GM21390 (cell line): ENCODE measurements around the gene DHX57.

Source experiments
- ATAC-seq: cut with Tn5 transposase; IDR thresholded peaks from one replicate; pipeline ENCODE4 v1.9.1; 2021; ENCODE audit not compliant: unreplicated experiment

The DHX57 gene, protein sequence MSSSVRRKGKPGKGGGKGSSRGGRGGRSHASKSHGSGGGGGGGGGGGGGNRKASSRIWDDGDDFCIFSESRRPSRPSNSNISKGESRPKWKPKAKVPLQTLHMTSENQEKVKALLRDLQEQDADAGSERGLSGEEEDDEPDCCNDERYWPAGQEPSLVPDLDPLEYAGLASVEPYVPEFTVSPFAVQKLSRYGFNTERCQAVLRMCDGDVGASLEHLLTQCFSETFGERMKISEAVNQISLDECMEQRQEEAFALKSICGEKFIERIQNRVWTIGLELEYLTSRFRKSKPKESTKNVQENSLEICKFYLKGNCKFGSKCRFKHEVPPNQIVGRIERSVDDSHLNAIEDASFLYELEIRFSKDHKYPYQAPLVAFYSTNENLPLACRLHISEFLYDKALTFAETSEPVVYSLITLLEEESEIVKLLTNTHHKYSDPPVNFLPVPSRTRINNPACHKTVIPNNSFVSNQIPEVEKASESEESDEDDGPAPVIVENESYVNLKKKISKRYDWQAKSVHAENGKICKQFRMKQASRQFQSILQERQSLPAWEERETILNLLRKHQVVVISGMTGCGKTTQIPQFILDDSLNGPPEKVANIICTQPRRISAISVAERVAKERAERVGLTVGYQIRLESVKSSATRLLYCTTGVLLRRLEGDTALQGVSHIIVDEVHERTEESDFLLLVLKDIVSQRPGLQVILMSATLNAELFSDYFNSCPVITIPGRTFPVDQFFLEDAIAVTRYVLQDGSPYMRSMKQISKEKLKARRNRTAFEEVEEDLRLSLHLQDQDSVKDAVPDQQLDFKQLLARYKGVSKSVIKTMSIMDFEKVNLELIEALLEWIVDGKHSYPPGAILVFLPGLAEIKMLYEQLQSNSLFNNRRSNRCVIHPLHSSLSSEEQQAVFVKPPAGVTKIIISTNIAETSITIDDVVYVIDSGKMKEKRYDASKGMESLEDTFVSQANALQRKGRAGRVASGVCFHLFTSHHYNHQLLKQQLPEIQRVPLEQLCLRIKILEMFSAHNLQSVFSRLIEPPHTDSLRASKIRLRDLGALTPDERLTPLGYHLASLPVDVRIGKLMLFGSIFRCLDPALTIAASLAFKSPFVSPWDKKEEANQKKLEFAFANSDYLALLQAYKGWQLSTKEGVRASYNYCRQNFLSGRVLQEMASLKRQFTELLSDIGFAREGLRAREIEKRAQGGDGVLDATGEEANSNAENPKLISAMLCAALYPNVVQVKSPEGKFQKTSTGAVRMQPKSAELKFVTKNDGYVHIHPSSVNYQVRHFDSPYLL (N-terminal part only)

DNA sequence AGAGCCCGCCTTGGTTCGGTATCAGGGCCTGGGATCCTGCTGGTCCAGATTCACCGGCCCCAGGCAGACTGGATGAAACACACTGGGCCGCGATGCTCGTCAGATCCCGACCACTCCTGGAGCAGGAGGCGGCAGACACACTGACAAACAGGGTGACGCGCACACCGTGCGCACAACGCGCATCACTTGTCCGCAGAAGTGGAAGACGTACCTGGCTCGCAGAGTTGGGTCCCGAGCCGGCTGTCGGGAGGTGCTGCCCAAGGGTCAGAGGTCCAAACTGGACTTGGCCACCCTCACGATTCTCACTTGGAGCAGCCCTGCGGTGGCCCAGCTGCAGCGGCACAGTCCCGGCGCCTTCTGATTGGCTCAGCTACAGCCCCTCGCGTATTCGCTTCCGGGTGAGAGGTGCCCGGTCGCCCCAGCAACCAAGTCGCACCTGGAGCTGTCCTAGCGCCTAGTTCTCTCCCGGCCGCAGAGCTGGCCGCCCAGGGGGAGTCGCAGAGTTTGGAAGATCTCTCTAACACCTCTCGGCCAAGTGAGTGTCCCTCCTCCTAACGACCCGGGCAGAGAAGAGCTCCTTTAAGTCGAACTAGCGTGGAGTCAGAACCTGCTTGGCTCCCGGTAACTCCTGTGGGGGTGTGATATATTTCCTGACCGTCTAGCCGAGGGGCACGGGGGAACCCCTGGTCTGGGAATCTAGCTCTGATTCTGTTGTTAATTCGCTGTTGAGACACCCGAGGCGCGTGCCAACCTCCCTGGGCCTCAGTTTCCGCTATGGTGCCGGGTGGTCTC lies at the start of gene DHX57, which contains the start of gene MORN2:
DHX57 (minus strand) TSS at position 359 of the 792 bp plus-strand sequence. CDS start 7,529 bp downstream, outside the sequence.
MORN2 (plus strand) TSS at position 401 of the 792 bp plus-strand sequence.
- ATAC-seq, result peak; percentile 100

DNA sequence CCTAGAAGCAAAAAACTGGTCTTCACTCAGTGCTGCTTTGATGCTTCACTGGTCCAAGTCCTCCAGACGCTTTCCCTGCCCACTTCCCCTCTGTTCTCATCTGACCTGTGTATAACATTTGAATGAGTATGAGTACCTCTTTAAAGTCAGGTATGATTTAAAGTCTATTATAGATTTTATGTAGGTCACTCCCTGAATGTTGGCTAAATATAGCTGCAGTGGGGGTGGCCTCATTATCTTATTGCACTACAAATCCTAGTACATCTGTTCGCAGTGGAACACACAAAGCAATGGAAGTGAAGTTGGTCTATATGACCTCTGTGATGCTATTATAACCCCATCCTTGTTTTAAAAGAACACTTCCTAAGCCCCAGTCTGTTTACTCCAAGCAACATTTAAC lies 47.2 kb upstream of the DHX57 start:
- ATAC-seq, result no peak

DNA sequence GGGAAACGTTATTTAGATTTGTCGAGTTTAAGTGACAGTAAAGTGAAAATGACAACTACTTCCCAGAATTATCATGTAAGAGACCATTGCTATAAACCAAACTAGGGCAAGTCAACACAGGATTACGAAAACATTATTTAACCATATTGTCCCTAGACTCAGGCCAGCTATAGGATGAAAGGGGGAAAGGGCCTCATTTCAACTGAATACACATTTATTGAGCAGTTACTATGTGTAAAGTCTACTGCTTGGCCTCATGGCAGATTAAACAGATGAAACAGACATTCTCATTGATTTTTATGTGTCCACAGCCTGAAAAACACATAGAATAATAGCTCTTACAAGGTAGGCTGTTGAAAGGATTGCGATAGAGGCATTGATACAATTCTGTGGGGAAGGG lies 46.7 kb upstream of the DHX57 start:
- ATAC-seq, result no peak

DNA sequence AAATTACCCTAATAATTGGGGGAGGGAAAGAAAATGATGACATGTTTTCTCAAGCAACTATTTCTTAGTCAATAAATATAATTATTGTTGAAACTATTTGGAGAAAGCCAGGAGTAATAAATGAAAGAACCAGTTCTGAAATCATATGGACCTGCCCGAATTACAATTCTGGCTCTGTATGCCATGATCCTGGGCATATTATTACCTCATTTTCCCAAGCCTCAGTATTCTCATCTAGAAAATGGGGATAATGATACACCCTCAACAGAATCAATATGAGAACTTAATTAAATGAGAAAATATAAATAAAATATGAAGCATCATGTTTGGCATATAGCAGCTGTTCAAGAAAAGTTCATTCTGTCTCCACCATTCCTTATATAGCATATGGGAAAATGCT lies 36.9 kb upstream of the DHX57 start:
- no peak for ATAC-seq

DNA sequence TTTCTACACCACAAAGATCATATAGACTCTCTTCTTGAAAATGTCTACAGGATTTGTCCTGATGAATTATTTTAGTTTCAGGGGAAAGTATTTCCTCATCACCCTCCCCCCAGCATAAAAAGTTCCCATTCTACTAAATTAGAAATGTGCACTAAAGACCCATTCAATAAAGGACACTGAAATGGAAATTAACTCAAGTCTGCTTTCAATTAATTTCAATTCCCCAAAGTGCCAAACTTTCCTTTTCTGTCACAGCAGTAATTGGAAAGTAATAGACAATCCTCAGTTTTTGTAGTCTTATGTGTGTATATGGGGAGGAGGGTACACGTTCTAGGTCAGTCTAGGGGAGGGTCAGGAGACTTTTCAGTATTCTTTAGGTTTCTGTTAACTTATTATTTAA lies 35.5 kb upstream of the DHX57 start:
- no peak for ATAC-seq

DNA sequence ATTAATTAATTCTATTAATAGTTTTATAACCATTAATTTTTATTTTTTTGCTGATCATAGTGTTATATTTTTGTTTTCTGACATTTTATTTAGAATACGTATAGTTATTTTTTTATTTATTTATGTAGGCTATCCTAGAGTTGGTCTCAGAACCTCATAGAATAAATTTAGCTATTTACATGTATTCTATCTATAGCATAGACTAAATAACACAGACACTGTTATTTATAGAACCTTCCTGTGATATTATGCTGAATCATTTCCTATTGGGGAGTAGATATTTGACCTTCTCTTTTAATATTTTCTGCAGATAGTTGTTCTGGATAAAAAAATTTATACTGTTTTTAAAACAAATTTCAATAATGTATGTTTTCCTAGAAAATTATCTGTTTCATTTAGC lies 34.1 kb upstream of the DHX57 start:
- no peak for ATAC-seq

DNA sequence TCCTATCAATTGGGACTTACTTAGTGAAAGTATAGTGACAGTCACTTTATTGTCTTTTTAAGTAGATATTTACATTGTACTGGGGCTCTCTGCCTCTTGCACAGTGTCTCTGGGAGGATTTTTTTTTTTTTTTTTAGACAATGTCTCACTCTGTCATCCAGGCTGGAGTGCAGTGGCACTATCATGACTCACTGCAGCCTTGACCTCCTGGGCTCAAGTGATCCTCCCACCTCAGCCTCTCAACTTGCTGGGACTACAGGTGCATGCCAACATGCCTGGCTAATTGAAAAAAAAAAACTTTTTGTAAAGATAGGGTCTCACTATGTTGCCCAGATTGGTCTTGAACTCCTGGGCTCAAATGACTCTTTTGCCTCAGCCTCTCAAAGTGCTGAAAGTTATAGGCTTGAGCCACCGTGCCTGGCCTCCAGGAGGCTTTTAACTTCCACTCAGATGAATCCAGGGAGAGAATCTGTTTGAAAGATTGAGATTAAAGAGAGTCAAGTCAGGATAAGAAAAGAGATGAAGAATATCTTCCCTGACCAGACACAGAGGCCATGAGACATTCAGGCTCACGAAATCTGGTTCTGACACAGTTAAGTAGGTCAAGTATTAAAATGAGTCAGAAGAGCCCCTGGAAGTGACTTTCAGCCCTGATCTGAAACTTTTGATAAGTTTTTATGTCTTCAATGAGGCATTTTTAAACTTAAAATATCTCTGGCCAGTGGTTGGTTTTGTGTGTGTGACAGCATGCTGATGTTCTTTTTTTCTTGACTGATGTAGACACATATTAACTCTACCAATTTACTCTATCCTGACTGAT lies 32.2 kb upstream of the DHX57 start:
- peak; percentile 95 for ATAC-seq

DNA sequence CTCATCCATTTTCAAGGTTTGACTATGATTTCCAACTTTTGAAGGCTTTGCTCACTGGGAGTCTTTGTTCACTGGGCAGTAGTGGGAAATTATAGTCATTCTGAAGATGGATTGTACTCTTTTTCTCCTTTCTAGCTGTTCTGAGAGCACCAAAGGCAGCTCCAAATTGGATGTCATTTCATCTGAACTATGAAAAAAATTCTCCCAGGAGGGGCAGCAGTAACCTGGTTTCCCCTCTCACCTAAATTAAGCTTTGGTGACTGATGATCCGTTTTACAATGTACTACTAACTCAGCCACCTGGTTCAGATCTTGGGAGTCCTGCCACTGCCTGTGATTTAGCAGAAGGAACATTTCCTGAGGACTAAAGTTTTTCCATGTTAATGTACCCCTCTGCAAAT lies 31.5 kb upstream of the DHX57 start:
- no peak for ATAC-seq

DNA sequence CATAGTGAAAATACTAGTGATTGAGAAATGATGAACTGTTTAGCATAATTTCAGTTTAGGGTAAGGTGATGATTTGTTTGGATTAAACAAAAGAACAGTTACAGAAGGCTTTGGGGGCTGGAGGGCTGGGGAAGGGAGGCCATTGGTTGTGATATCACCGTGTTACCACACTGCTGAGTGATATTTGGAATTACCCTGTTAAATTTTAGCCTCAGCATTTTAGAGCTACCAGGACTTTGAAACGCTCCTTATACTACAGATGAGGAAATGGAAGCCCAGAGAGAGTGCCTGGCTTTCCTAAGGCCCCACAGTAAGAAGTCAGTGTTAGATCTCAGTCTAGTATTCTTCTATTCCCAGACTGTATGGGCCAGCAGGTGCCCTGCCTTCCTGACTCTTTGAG lies 29.5 kb upstream of the DHX57 start:
- ATAC-seq, result no peak

DNA sequence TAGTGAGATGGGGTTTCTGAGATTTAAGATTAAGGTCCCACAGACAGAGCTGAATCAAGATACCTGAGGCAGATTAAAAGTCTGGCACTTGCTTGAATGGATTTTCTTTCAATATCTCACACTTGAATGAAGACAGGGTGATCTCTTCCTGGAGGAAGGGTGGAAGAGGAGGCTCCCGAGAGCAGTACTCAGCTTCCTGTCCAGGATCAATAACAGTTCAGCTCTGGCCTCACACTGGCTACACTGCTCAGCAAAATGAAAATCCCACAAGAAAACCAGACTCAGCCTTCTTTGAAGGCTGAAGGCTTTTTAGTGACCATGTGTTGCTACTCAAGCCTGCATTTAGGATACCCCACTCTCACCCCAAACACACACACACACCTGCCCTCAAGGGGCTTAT lies 25.0 kb upstream of the DHX57 start:
- ATAC-seq, result no peak

DNA sequence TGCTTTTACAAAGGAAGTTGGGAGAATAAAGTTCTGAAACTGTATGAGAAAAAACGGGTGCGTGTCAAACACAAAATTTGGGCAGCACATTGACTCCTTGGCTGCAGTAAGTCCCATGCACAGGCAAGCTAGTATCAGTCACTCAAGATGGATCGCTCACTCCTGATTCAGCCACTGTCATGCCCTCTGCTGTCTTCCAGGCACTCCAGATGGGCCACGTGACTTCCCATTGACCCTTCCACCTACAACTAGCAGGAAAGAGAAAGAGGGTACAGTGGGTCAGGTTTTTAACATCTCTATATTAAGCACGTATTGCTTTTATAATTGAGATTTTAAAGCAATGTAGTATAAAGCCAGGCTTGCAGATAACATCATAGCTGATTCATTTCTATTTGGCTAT lies 22.5 kb upstream of the DHX57 start:
- no peak for ATAC-seq

DNA sequence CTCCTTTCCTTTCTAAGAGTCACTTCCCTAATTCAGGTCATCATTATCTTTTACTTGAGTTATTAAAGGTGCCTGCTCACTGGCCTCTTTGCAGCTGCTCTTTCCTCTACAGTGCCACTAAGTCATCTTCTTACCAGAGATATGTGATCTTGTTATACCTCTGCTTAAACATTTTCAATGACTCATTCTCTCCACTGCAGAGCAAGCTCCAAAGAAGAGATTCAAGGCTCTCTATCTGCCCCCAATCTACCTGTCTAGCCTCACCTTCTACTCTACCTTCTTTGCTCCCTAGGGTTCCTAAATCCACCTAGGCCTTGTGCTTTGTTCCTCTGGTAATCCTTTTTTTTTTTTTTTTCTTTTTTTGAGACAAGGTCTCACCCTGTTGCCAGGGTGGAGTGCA lies 17.1 kb upstream of the DHX57 start:
- no peak for ATAC-seq

DNA sequence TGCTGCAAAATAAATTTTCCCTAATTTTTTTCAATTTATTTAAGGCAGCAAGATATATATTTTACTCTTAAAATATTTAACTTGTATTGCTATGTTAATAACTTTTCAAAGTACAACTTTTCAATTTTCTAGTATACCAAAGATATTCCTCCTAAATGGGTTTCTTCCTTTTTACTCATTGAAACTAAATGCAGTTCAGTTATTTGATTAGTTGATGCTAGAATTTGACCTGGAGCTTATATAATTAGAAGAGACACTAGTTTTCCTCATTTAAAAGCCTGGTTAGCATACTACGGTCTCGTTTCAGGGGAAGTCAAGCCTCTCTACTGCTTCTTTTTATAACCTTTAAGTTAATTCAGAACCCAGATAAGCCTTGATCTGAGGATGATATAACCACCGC lies 13.8 kb upstream of the DHX57 start, which contains the start of gene ARHGEF33:
ARHGEF33 (plus strand) TSS at position 301 of the 400 bp plus-strand sequence. CDS start 29,573 bp downstream, outside the sequence.
- no peak for ATAC-seq

DNA sequence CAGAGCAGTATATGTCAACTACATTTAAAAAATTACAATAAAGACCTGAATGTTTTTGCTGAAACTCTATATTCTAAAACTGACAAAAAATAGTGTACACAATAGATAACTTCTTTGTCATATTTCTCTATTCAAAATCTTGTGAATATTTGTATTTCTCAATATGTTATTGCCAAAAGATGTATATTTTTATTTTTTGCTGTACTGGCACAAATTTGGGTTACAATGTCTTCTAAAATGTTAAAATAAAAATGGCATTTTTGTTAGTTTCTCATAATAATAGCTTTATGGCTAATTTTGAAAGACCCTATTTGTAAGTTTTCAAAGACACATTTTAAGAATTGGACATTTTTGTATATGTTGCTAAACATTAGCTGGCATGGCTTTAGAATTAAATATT lies 13.3 kb upstream of the DHX57 start:
- no peak for ATAC-seq

DNA sequence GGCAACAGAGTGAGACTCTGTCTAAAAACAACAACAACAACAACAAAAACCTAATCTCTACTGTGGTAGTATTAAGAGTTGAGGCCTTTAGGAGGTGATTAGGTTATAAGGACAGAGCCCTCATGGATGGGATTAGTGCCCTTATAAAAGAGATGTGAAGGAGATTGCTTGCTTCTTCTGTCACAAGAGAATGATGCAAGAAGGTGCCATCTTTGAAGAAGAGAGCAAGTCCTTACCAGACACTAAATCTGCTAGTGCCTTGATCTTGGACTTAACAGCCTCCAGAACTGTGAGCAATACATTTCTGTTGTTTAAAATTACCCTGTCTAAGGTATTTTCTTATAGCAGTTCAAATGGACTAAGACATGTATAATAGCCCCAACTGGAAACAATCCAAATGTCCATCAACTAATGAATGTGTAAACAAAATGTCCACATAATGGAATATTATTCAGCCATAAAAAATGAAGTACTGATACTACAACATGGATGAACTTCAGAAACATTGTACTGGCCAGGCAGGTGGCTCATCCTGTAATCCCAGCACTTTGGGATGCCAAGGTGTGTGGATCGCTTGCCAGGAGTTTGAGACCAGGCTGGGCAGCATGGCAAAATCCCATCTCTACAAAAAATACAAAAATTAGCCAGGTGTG lies 12.3 kb upstream of the DHX57 start:
- no peak for ATAC-seq

DNA sequence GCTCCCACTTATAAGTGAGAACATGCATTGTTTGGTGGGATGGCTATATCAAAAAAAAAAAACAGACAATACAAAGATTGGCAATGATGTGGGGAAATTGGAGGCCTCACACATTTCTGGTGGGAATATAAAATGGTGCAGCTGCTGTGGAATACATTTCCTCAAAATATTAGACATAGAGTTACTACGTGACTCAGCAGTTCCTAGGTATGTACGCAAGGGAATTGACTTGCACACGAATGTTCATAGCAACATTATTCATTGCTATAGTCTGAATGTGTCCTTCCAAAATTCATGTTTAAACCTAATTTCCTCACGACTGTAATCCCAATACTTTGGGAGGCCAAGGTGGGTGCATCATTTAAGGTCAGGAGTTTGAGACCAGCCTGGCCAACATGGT lies 11.6 kb upstream of the DHX57 start:
- no peak for ATAC-seq

DNA sequence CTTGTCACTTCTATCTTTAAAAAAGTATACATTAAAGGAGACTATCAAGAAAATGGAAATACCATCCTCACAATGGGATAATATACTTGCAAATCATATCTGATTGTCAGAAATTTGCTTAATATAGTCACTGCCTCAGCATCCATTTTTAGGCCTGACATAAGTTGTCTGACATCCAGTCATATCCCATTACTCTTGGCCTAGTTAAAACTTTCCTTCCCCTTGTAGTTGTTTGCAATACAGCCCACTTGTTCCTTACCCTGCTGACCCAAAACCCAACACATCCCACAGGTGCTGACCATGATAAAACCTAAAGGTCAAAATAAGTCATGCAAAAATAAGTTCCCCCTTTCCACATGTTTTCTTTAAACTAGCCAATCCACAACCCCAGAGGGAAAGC lies 10.3 kb upstream of the DHX57 start:
- ATAC-seq, result no peak

DNA sequence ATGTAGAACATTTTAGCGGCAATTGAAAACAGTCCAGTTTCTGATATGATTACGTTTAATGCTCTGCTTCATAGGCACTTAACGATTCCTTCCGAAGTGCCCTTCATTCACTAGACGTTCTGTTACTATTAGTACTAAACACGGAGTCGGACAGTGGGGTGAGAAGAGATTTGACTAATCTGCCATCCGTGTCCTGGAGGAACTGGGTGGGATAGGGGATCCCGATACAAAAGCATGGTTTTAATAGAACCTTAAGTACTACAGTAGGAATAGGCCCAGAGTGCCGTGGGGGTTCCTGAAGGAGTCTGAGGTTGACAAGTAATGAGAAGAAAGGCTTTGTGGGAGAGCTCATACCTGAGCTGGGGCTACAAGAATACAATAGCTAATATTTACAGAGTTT lies 673 bp upstream of the DHX57 start:
- no peak for ATAC-seq

DNA sequence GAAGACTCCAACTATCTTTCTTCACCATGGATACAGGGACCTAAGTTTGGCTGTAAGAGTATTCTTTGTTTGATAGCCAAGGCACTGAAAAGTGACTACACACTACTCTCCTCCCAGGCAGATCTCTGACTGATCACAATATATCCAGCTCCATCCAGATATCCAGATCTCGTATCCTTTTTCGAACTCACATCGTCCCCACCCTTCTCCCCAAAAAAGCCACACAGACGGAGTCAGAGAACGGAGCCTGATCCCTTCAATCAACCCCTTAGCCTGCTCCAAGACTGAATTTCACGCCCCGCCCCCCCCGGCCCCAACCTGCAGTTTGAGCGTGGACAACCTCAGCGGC lies 533 bp downstream of the DHX57 start:
- no peak for ATAC-seq
